Stimulated activated CD8-positive, alpha-beta memory T cell treated with anti-CD3 and anti-CD28 coated beads, Interleukin-7, amount 100 ng/mL, for 1 hour (primary cell): Measurements from ENCODE around the gene NFATC2IP.
"Not testable (repeated sequence)": the region's sequence is repeated elsewhere in the genome, so short reads cannot be mapped to it uniquely, and the experiment has no call there.

ENCODE experiments used
- DNase-seq, 2 donors: peaks; one replicate each; pipeline ENCODE4 v3.0.0-alpha.2; 2020; ENCODE audit warnings: low read depth in 2 of 2

The NFATC2IP gene

DNA sequence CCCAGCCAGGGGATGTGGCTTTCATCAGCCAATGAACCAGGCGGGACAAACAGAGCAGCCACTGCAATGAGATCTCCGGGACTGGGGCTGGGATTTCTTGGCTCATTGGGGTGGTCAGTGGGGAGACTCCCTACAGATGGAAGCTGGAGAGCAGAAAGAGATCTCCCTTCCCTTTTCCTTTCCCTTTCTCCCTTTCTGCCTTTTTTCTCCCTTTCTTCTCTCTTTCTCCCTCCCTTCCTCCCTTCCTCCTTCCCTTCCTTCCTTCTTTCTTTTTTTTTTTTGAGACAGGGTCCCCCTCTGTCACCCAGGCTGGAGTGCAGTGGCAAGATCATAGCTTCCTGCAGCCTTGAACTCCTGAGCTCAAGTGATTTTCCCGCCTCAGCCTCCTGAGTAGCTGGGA lies 48.1 kb downstream of the NFATC2IP start:
- DNase-seq: no peak

DNA sequence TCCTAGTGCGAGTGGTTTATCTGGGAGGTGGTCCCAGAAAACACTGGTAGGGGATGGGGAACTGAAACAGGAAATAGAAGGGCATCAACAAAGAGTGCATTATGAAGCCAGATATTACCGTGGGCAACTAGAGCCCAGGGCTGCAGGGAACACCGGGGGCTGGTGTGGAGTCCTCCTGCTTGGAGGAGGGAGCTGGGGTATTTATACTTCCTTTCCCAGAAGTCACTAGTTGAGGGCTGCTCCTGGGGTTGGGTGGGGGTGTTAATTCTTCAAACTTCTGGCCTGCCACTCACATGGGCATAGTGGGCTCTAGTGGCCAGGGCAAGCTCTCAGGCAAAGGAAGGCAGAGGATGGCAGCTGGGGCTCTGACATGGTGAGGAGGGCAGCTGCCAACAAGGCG lies 48.8 kb downstream of the NFATC2IP start:
- DNase-seq: no peak

DNA sequence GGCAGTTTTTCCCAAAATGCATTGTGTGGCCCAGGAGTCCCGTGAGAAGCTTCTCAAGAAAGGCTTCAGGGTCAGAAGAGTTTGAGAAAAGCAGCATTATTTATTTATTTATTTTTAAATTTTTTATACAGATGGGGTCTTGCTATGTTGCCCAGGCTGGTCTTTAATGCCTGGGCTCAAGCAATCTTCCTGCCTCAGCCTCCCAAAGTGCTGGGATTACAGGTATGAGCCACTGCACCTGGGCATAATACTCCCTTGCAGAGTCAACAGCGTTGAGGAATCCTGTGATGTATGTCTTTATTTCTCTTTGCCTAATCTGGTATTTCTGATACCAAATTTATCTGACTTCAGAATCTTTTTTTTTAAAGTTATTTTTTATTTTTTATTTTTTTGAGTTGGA lies 49.3 kb downstream of the NFATC2IP start:
- no peak for DNase-seq

DNA sequence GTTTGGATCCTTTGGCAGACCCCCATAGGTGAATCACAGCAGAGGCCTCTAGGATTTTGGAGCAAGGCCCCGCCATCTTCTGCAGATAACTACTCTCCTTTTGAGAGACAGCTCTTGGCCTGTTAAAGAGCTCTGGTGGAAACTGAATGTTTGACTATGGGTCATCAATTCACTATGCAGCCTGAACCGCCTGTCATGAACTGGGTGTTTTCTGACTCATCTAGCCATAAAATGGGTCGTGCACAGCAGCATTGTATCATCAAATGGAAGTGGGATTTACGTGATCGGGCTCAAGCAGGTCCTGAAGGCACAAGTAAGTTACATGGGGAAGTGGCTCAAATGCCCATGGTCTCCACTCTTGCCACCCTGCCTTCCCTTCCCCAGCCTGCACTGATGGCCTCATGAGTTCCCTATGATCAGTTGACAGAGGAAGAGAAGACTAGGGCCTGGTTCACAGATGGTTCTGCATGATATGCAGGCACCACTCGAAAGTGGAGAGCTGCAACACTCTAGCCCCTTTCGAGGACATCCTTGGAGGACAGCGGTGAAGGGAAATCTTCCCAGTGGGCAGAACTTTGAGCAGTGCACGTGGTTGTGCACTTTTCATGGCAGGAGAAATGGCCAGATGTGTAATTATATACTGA lies 53.9 kb downstream of the NFATC2IP start:
- DNase-seq: not testable (repeated sequence)

DNA sequence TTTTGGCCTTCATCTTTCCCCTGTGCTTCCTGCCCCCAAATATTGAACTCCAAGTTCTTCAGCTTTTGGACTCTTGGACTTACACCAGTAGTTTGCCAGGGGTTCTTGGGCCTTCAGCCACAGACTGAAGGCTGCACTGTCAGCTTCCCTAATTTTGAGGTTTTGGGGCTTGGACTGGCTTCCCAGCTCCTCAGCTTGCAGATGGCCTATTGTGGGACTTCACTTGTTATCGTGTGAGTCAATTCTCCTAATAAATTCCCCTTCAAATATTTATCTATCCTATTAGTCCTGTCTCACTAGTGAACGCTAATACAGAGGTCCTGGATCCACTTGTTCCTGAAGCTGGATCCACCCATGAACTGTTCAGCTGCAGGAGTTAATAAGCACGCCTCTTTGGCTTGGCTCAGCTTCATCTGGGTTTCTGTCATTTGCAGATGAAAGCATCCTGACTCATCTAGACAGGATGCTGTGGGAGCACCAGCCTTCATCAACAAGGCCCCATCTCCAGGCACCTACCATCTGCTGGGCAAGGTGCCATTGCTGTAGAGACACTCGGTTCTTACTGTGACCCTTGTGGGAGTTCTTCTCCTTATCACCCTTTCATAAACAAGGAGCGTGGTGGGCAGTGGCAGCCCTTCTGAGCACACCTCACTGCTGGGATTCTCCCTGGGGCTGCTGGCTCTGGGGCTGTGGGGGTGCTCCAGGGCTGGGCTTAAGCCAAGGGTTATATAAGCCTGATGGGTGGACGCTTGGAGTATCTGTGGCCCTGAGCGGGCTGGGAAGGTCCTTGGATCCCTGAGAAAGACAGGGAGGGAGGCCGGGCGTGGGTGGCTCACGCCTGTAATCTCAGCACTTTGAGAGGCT lies 57.2 kb downstream of the NFATC2IP start:
- peak in 1 of 2 donors; percentile 35 for DNase-seq

DNA sequence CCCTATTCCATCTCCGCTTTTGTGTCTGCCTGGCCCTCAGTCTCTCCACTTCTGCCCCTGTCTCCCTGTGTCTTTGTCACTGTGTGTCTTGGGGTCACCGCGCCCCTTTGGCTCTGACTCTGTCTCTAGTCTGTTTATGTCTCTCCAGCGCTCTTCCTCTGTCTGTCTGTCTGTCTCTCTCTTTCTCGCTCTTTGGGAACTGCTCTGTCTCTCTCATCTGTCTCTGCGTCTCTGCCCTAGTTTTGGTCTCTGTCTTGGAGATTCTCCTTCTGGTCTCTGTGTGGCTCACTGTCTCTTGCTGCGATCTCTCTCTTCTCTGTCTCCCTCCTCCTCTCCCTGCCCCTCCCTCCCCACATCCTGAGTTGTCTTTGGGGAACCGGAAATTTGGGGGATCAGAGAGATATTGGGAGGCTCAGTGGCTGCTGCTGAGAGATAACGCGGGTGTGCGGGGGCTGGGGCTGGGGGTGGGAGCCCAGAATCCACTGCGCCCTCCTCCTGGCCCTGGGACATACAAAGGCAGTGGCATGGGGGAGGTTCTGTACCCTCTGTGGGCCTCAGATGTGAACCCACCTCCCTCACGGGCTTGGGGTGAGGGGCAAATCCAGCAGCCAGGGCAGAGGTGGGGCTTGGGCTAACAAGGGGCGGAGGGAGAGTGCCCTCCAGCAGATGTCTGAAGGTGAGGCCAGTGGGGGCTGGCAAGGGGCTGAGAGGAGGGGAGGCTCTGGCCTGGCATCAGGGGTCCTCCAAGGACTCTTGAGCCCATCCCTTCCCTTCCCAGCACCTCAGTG lies 58.5 kb downstream of the NFATC2IP start:
- DNase-seq: no peak

DNA sequence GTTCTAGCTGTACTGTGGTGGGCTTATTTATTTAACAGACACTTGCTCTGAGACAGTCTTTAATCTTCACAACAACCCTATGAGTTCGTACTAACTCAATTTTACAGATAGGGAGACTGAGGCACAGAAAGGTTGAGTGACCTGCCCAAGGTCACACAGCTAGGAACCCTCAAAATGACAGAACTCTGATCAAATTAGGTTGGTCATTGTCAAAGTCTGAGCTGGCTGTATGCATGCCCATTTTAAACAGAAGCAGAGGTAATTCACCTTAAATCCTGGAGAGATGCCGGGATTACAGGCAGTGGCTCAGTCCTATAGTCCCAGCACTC lies 59.1 kb downstream of the NFATC2IP start:
- DNase-seq: no peak

DNA sequence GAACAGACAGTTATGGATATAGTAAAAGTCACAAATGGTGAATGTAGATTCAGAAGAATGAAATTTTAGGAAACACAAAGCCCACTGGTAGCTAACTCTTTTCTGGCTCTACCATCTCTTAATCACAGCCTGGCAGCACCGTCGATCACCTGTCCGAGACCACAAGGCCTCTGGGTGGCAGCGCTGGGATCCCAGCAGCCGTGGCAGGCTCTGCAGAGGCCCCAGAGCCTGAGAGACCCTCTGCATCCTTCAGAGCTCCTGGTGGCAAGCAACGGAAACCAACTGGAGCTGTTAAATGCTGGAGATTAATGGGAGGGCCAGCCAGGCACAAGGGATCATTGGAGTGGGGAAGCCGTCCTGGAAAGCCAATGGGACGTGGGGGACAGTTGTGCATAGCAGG lies 60.4 kb downstream of the NFATC2IP start:
- no peak for DNase-seq

DNA sequence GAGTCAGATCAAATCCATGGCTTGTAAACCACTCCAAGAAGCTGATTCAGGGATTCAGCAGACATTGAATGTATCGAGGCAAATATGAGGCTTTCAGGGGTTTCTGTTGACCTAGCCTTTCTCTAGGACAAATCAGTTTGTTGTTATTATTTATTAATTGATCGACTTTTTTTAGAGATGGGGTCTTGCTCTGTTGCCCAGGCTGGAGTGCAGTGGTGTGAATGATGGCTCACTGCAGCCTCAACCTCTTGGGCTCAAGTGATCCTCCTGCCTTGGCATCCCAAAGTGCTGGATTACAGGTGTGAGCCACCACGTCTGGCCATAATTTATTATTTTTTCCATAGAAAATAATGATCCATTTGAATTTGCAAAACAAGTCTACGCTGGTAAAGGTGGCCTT lies 61.1 kb downstream of the NFATC2IP start:
- no peak for DNase-seq

DNA sequence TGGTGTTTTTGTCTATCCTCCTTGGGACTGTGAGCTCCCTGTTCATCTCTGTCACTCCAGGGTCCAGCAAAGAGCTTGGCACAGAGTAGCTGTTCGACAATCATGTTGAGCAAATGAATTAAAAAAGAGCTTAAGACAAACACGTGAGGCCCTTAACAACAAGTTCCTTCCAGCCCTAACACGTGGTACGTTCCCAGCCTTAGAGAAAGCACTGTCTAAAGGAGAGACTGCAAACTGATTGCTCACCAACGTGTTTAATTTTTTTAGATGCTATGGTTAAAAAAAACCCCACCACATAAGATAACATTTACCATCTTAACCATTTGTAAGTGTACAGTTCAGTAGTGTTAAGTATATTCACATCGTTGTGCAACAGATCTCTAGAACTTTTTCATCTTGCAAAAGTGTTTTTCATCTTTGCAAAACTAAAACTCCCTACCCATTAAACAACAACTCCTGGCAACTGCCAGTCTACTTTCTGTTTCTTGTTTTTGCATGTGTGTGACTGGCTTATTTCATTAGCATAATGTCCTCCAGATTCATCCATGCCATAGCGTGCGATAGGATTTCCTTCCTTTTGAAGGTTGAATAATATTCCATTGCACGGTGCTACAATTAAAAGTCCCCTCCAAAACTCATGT lies 62.3 kb downstream of the NFATC2IP start:
- no peak for DNase-seq

DNA sequence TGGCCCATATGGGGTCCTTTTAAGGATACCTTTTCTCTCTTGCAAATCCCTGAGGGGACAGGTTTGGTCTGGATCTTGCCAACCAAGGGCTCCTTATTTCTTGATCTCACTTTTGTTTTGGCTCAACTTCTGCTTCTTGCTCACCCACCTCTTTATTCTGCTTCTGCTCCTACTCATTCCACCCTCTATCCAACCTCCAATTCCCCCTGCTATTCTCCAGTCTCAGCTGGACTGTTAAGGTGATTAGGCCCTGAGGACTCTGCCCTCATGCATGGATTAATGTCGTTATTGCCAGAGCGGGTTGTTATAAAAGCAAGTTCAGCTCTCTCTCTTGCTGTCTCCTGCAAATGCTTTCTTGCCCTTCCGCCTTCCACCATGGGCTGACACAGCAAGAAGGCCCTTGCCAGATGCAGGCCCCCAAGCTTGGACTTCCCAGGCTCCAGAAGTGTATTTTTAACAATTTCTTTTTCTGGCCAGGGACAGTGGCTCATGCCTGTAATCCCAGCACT lies 63.9 kb downstream of the NFATC2IP start:
- DNase-seq: no peak
